Right cardiac atrium (tissue), 5 donors: ENCODE data around the gene FAM117B. TPM values are rescaled to one million over a fixed set of nuclear protein-coding genes. Genes with fewer than 3 reads are reported as not detected.

Experiments
- ATAC-seq, 2 donors: fragments of 200-7000 bp; cut with Tn5 transposase; one replicate each; pipeline versions ENCODE4 v1.8.0 to v1.9.1; 2020; ENCODE audit warnings: moderate library complexity in 2 of 2, mild to moderate bottlenecking in 1 of 2
- DNase-seq, 3 donors: peaks; one replicate each; pipeline ENCODE4 v3.0.0-alpha.2; 2020
- H3K27ac ChIP-seq: one replicate; pipeline ENCODE4 v1.5.1; 2013; ENCODE audit warnings: mild to moderate bottlenecking, low read length, control low read depth, moderate library complexity
- H3K27me3 ChIP-seq: one replicate; pipeline ENCODE4 v1.6.1; 2013; ENCODE audit not compliant: control insufficient read depth, insufficient read depth
- H3K4me1 ChIP-seq: one replicate; pipeline ENCODE4 v1.6.1; 2013; ENCODE audit warnings: low read length; ENCODE audit not compliant: control insufficient read depth, insufficient read depth
- H3K4me3 ChIP-seq: one replicate; pipeline ENCODE4 v1.5.1; 2013; ENCODE audit warnings: low read length, control low read depth
- H3K9me3 ChIP-seq: one replicate; pipeline ENCODE4 v1.6.1; 2013; ENCODE audit warnings: low read length; ENCODE audit not compliant: control insufficient read depth
- WGBS: extraction: QIAGEN DNeasy Blood & Tissue Kit; methylation state at CpG from one replicate; pipeline ENCODE4 v1.1.7; 2013; 5-methylcytosine and 5-hydroxymethylcytosine counted together
- intact Hi-C, 4 donors: fragments of 100-400 bp; cut with DNase I; formaldehyde crosslinking; loops; one replicate each; pipeline versions ENCODE4 v1.11.0 to v1.14.0; 2022 to 2023
- polyA plus RNA-seq: library from polyadenylated mRNA; stranded (reverse); fragments of 200-250 nt; gene quantifications from one replicate; pipeline ENCODE4 v1.2.3, GENCODE V29; 2013
- total RNA-seq, 4 donors: library from RNA; stranded (reverse); fragmentation: NEBNext Ultra II Directional; extraction: Animal tissue kit (Norgen Biotek cat#: 25700); gene quantifications; one replicate each; pipeline ENCODE4 v1.2.1, GENCODE V29; 2021
- donor health status: healthy with polysubstance abuse.
- donor health status: DM: no; HTN: yes; CAD: no.
- donor health status: DM: no; HTN: no; CAD: no.
- donor health status: DM: no; HTN: yes; CAD: no; lungs with severe emphysema.
- donor health status: DM: yes; HTN: yes; CAD: no.

Gene FAM117B
- total and polyA plus RNA-seq, 5 donors, result 1.5 to 4.5 (median 3.8) TPM

DNA sequence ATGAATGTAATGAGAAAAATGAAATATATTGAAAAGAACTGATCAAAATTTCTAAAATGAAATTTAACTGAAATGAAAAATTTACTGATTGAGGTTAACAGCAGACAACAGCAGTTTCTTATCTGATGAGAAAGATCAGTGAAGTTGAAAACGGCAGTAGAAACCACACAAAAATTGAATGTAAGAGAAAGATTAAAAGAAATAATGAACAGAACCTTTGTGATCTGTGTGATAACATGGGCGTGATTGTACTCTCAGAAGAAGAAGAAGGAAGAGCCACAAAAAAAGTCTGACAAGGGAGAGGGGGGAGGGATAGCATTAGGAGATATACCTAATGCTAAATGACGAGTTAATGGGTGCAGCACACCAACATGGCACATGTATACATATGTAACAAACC, 45.2 kb downstream of the FAM117B start:
- Histone ChIP-seq H3K4me3 (no peak overlapping the region), H3K4me1 (no peaks in the 10 kb centered on the region), H3K27me3 (no peaks in the 10 kb centered on the region), H3K27ac (no peak overlapping the region), H3K9me3 (no peaks in the 10 kb centered on the region)
- WGBS, result 94% methylated on average over 3 of the region's 3 CpGs
- ATAC-seq (no peak), DNase-seq (no peak)
- intact Hi-C loops, result no loop called here

DNA sequence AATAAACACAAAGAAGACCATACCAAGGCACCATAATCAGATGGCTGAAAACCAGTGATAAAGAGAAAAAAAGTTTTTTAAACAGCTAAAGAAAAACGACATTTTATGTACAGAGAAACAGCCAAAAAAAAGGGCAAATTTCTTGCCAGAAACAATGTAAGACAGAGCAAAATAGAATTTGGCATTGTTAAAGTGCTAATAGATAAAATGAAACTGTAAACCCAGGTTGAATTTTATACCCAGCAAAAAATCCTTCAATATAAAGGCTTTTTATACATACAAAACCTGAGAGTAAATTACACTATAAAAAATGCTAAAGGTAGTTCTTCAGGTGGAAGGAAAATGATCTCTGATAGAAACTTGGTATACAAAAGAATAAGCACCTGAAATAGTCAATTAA, 45.7 kb downstream of the FAM117B start:
- no peaks in the 10 kb centered on the region for H3K27me3 ChIP-seq
- intact Hi-C loops, result no loop called here
- whole genome bisulfite sequencing, result 79% methylated on average over 1 of the region's 1 CpG

DNA sequence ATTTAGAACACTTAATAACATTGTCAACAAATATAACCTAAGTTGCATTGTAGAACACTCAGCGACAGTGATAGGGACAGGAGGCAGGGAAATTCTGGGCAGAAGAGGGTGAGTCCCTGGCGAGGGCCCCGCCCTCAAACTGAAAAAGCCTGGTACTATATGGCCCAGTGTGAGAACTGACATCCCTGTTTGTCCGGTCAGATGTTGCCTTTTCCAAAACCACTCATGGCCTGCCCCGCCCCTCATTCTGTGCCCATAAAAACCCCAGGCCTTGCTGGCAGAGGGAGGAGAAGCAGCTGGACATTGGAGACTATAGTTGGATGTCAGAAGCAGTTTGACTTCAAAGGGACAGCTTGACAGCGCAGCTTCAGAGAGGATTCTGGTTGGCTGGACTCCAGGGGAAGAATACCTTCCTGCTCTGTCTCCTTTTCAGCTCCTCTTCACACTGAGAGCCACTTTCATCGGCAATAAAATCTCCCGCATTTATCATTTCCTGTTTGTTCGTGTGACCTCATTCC, 47.0 kb downstream of the FAM117B start:
- Histone ChIP-seq H3K4me1 (no peaks in the 10 kb centered on the region), H3K27me3 (no peaks in the 10 kb centered on the region), H3K9me3 (no peaks in the 10 kb centered on the region), H3K27ac (no peak overlapping the region), H3K4me3 (no peak overlapping the region)
- ATAC-seq (no peak), DNase-seq (no peak)
- WGBS, result 90% methylated on average over 9 of the region's 9 CpGs
- intact Hi-C loops, result no loop called here

More for the DNA sequence above, 45.7 kb downstream of the FAM117B start:
- Histone ChIP-seq H3K27ac (no peak overlapping the region), H3K4me1 (no peaks in the 10 kb centered on the region), H3K4me3 (no peak overlapping the region), H3K9me3 (no peaks in the 10 kb centered on the region)
- no peak for DNase-seq
- ATAC-seq, result no peak

DNA sequence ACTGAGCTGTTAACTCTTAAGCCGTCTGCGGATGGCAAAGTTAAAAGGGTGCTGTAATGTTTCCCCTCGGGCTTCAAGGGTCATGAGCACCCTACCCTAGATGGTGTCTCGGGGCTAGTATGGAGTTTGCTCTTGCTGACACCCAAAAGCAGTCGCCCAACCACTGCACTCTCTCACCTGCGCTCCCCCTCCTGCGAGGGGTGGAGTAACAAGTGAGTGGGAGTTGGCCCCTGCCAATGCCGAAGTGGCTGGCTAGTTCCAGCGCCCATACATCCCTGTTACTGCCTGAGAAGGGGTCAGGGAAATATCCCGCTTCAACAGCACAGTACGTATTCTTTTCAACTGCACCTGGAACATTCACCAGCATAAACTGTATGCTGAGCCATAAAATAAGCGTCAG, 47.5 kb downstream of the FAM117B start:
- Histone ChIP-seq H3K9me3 (no peaks in the 10 kb centered on the region), H3K4me3 (no peak overlapping the region), H3K4me1 (no peaks in the 10 kb centered on the region), H3K27me3 (no peaks in the 10 kb centered on the region), H3K27ac (no peak overlapping the region)
- intact Hi-C loops, result no loop called here
- DNase-seq (no peak), ATAC-seq (no peak)
- 92% methylated on average over 12 of the region's 12 CpGs for WGBS

DNA sequence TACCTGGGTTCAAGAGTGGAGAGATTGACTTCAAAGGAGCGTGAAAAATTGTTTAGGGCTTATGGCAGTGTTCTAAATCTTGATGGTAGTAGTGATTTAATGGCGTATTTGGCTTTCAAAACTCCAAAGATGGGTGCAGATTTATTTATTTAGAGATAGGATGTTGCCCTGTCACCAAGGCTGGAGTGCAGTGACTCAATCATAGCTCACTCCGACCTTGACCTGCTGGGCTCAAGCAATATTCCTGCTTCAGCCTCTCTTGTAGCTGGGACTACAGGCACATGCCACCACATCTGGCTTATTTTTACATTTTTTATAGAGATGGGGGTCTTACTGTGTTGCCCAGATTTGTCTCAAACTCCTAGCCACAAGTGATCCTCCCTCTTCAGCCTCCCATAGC, 52.5 kb downstream of the FAM117B start:
- DNase-seq, result no peak
- Histone ChIP-seq H3K27me3 (no peaks in the 10 kb centered on the region), H3K4me3 (no peak overlapping the region), H3K27ac (no peak overlapping the region), H3K4me1 (no peaks in the 10 kb centered on the region), H3K9me3 (no peaks in the 10 kb centered on the region)
- intact Hi-C loops, result no loop called here
- no peak for ATAC-seq
- 96% methylated on average over 3 of the region's 3 CpGs for WGBS

DNA sequence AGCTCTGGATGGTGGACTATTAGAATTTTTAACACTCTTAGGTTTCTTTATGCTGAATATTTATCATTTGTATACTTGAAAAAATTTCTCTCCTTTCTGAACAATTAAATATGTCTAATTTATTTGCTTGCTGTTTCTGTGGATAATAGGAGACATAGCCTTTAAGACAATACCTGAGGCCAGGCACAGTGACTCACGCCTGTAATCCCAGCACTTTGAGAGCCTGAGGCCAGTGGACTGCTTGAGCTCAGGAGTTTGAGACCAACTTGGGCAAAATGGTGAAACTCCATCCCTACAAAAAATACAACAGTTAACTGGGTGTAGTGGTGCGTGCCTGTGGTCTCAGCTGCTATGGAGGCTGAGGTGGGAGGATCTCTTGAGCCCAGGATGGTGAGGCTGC, 54.7 kb downstream of the FAM117B start:
- WGBS, result 98% methylated on average over 2 of the region's 2 CpGs
- H3K4me3 ChIP-seq, result no peak overlapping the region
- no peak for DNase-seq
- intact Hi-C loops, result no loop called here
- no peaks in the 10 kb centered on the region for H3K9me3 ChIP-seq
- H3K27ac ChIP-seq, result no peak overlapping the region
- no peaks in the 10 kb centered on the region for H3K4me1 ChIP-seq
- no peak for ATAC-seq
- H3K27me3 ChIP-seq, result no peaks in the 10 kb centered on the region

DNA sequence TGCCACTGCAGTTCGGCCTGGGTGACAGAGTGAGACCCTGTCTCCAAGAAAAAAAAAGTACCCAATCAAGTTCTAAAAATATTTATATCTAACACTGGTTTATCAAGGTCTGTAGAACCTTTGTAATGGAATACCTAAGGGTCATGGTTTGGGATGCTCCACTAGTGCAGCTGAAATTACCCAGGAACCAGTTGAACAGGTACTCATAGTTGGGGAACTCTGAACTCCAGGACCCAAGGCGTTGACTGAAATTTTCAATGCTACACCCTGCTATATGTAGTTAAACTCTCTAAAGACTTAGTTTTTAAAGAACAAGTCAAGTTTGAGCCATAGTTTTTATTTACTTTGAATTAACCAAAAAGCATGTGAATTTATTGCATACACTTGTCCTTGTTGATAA, 55.1 kb downstream of the FAM117B start:
- DNase-seq (no peak), ATAC-seq (no peak)
- Histone ChIP-seq H3K9me3 (no peaks in the 10 kb centered on the region), H3K27me3 (no peaks in the 10 kb centered on the region), H3K4me1 (no peaks in the 10 kb centered on the region), H3K27ac (no peak overlapping the region), H3K4me3 (no peak overlapping the region)
- intact Hi-C loops, result no loop called here
- WGBS, result 97% methylated on average over 2 of the region's 2 CpGs

DNA sequence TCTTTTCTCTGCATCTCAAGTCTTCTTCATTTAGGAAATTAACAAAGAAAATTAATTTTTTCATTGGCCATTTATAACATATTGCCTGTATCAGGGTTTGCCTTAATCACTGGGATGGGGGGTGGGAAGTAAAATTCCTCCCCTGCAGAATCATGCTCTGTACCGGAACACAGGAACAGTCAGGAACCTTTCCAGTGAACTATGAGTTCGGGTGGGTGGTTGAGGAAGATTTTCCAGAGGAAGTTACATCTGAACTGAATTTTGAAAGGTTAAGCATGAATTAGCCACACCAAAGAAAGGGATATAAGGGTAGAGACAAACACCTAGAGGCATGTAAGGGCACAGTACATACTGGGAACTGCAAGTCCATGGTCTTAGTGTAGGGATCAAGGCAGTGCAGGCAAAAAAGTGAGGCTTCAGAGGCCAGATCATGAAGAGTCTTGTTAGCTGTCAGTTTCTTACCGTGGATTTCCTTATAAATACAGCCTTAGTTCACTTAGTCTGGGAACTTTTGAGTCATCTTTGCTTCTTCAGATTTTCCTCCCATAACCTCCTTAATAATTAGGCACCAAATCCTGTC, 55.6 kb downstream of the FAM117B start:
- ATAC-seq, result peak in 1 of 2 donors; percentile 86
- intact Hi-C loops, result no loop called here

DNA sequence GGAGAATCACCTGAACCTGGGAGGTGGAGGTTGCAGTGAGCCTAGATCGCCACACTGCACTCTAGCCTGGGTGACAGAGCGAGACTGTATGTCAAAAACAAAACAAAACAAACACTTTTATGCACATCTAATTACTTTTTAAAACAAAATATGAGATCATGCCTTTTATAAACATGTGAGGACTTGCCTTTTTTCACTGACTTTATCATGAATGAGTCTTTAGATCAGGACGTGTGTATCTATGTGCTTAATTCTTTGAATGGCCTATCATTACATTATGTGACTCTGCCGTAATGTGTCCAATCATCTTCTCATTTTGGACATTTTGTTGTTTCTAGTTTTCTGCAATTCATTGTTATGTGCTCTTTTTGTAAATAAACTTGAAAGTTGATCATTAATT, 58.7 kb downstream of the FAM117B start:
- intact Hi-C loops, result no loop called here
- WGBS, result 91% methylated on average over 4 of the region's 4 CpGs
- no peak for ATAC-seq
- Histone ChIP-seq H3K4me1 (no peaks in the 10 kb centered on the region), H3K27me3 (no peaks in the 10 kb centered on the region), H3K9me3 (no peaks in the 10 kb centered on the region), H3K27ac (no peak overlapping the region), H3K4me3 (no peak overlapping the region)
- DNase-seq, result no peak

More for the DNA sequence above, 55.6 kb downstream of the FAM117B start:
- Histone ChIP-seq H3K27ac (peak overlapping the region; percentile 13), H3K4me1 (no peaks in the 10 kb centered on the region), H3K27me3 (no peaks in the 10 kb centered on the region), H3K9me3 (no peaks in the 10 kb centered on the region), H3K4me3 (no peak overlapping the region)
- no peak for DNase-seq
- 75% methylated on average over 3 of the region's 3 CpGs for WGBS

DNA sequence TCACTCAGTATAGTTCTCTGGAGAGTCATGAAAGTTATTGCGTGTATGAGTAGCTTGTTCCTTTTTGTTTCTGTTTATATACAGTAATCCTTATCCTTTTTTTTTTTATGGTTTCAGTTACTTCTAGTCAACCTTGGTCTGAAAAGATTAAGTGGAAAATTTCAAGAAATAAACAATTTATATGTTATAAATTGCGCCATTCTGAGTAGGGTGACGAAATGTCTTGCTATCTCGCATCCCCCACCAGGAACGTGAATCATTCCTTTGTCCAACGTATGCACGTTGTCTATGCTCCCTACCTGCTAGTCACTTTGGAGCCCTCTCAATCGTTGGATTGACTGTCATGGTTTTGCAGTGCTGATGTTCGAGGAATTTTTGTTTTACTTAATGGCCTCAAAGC, 60.4 kb downstream of the FAM117B start:
- intact Hi-C loops, result no loop called here
- ATAC-seq, result no peak
- no peak for DNase-seq
- H3K27ac ChIP-seq, result no peak overlapping the region
- no peak overlapping the region for H3K4me3 ChIP-seq
- no peaks in the 10 kb centered on the region for H3K9me3 ChIP-seq
- WGBS, result 90% methylated on average over 9 of the region's 9 CpGs
- no peaks in the 10 kb centered on the region for H3K4me1 ChIP-seq
- no peaks in the 10 kb centered on the region for H3K27me3 ChIP-seq

DNA sequence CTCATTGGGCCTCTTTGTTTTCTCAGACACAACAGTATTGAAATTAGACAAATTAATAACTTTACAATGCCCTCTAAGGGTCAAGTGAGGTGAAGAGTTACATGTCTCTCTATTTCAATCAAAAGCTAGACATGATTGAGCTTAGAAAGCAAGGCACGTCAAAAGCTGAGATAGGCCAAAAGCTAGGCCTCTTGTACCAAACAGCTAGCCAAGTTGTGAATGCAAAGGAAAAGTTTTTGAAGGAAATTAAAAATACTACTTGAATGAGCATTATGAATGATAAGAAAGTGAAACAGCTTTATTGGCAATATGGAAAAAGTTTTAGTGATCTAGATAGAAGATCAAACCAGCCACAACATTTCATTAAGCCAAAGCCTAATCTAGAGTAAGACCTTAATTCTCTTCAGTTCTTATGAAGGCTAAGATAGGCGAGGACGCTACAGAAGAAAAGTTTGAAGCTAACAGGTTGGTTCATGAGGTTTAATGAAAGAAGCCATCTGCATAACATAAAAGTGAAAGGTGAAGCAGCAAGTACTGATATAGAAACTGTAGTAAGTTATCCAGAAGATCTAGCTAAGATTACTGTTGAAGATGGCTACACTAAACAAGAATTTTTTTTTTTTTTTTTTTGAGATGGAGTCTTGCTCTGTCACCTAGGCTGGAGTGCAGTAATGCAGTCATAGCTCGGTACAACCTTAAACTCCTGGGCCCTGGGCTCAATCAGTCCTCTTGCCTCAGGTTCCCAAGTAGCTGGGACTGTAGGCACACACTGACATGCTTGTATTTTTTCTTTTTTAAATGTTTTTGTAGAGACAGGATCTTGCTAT, 65.5 kb downstream of the FAM117B start:
- H3K27me3 ChIP-seq, result no peaks in the 10 kb centered on the region
- no peaks in the 10 kb centered on the region for H3K9me3 ChIP-seq
- intact Hi-C loops, result no loop called here
- ATAC-seq (no peak), DNase-seq (no peak)
- H3K27ac ChIP-seq, result no peak overlapping the region
- no peaks in the 10 kb centered on the region for H3K4me1 ChIP-seq
- WGBS, result 89% methylated on average over 4 of the region's 4 CpGs
- H3K4me3 ChIP-seq, result no peak overlapping the region
